HepG2 (cell line): Measurements from ENCODE around the gene SCMH1. TPM values are rescaled to one million over a fixed set of nuclear protein-coding genes. Genes with fewer than 3 reads are reported as not detected.

ENCODE experiments used
- ATAC-seq: fragments of 200-7000 bp; cut with Tn5 transposase; 3 replicates; pipeline ENCODE4 v1.9.1; 2020; ENCODE audit warnings: mild to moderate bottlenecking, moderate library complexity
- BruUV-seq: library from RNA; stranded (reverse); fragments of 400-500 nt; replicated peaks from 2 replicates; lab custom pipeline; 2021; lab: Mats Ljungman, UMichigan
- CTCF ChIA-PET: fragments of 300-600 bp; formaldehyde crosslinking; extraction: SDS; loops from one replicate; lab custom pipeline; 2021; ENCODE audit warnings: low total read pairs, inconsistent platforms, low intra/inter-chr PET ratio; lab: Yijun Ruan, JAX
- POLR2A ChIA-PET: fragments of 350-600 bp; sonication (Branson Sonifier 250); formaldehyde crosslinking; loops from one replicate; lab custom pipeline; 2020; ENCODE audit warnings: antibody characterized with exemption, inconsistent platforms; lab: Yijun Ruan, JAX
- DNase-seq: peaks from one replicate; pipeline ENCODE4 v3.0.0-alpha.2; 2015; ENCODE audit warnings: low spot score
- FAIRE-seq: peaks from 3 replicates; lab custom pipeline; 2011; peaks lifted over from hg19 to GRCh38; lab: Jason Lieb, UNC
- H2AFZ ChIP-seq: one replicate; pipeline ENCODE4 v1.6.1; 2011; ENCODE audit warnings: low read length, inconsistent platforms
- H3K27ac ChIP-seq: fragments of 300-600 bp; 3 replicates; pipeline ENCODE4 v1.8.0; 2011; ENCODE audit warnings: mixed run types, mild to moderate bottlenecking, mixed read lengths, low read length, inconsistent platforms; ENCODE audit not compliant: insufficient read depth; ENCODE audit errors: extremely low read length
- H3K27me3 ChIP-seq, 2 experiments: fragments of 200-600 bp in 1 of 2; 2 replicates in 1 of 2; 3 replicates in 1 of 2; pipeline versions ENCODE4 v1.6.0 to v1.8.0; 2011; ENCODE audit warnings: low read length in 2 of 2, mild to moderate bottlenecking in 2 of 2, moderate library complexity in 2 of 2, inconsistent platforms in 1 of 2; ENCODE audit not compliant: insufficient read depth in 2 of 2, control insufficient read depth in 1 of 2
- H3K36me3 ChIP-seq, 2 experiments: fragments of 200-600 bp in 1 of 2; replicated peaks in 1 of 2; 2 replicates in 1 of 2; 3 replicates in 1 of 2; pipeline versions ENCODE4 v1.5.1 to v1.8.0; 2011; ENCODE audit warnings: low read length in 2 of 2, inconsistent platforms in 1 of 2; ENCODE audit not compliant: insufficient read depth in 2 of 2, control insufficient read depth in 1 of 2
- H3K4me1 ChIP-seq: 2 replicates; pipeline ENCODE4 v1.5.1; 2012; ENCODE audit warnings: low read length, inconsistent platforms; ENCODE audit not compliant: insufficient read depth
- H3K4me2 ChIP-seq: 2 replicates; pipeline ENCODE4 v1.6.0; 2011; ENCODE audit warnings: low read depth, low read length, inconsistent platforms
- H3K4me3 ChIP-seq, 3 experiments: fragments of 200-600 bp in 1 of 3; sonication (generic), shearing (Covaris generic) in 1 of 3; replicated peaks in 1 of 3; 2 replicates each; pipeline ENCODE4 v1.5.1; 2011 to 2016; ENCODE audit warnings: low read length in 3 of 3, inconsistent platforms in 2 of 3, low read depth in 2 of 3, mild to moderate bottlenecking in 2 of 3, control low read depth in 1 of 3, mixed read lengths in 1 of 3; ENCODE audit not compliant: insufficient read depth in 1 of 3
- H3K79me2 ChIP-seq: one replicate; pipeline ENCODE4 v1.6.1; 2011; ENCODE audit warnings: low read length, inconsistent platforms; ENCODE audit not compliant: insufficient read depth
- H3K9ac ChIP-seq: 2 replicates; pipeline ENCODE4 v1.6.0; 2011; ENCODE audit warnings: mild to moderate bottlenecking, low read depth, low read length, inconsistent platforms; ENCODE audit not compliant: insufficient read depth
- H3K9me3 ChIP-seq: 2 replicates; pipeline ENCODE4 v1.5.1; 2012; ENCODE audit warnings: mild to moderate bottlenecking, low read length
- H4K20me1 ChIP-seq: 2 replicates; pipeline ENCODE4 v1.6.0; 2011; ENCODE audit warnings: inconsistent platforms, mild to moderate bottlenecking, low read length, moderate library complexity; ENCODE audit not compliant: insufficient read depth
- AGO2 ChIP-seq: fragments of 200-400 bp; formaldehyde crosslinking; optimal IDR thresholded peaks from 2 replicates; pipeline ENCODE3; 2017; ENCODE audit warnings: mild to moderate bottlenecking, low read depth, low read length, moderate library complexity
- DR1 ChIP-seq: sonication (generic); formaldehyde crosslinking; IDR thresholded peaks from 2 replicates; pipeline ENCODE4 v1.8.0; 2021; ENCODE audit warnings: mild to moderate bottlenecking, missing genetic modification reagents, inconsistent platforms
- HOXA3 ChIP-seq: sonication (generic); formaldehyde crosslinking; IDR thresholded peaks from 2 replicates; pipeline ENCODE4 v1.5.0; 2020; ENCODE audit warnings: missing genetic modification reagents
- NR2F1 ChIP-seq, 2 experiments: fragments of 450-650 bp in 1 of 2; formaldehyde crosslinking in 1 of 2; IDR thresholded peaks; 2 replicates each; pipeline versions ENCODE4 v1.5.0 to v1.6.1; 2016 to 2020; ENCODE audit warnings: mild to moderate bottlenecking in 1 of 2, missing compliant biosample characterization in 1 of 2, missing genetic modification reagents in 1 of 2, moderate library complexity in 1 of 2
- PCBP1 ChIP-seq: fragments of 200-400 bp; formaldehyde crosslinking; IDR thresholded peaks from 2 replicates; pipeline ENCODE4 v1.6.1; 2017; ENCODE audit warnings: mild to moderate bottlenecking, low read depth, low read length, borderline replicate concordance
- RARA ChIP-seq: IDR thresholded peaks from 2 replicates; pipeline ENCODE4 v1.6.1; 2016; ENCODE audit warnings: missing genetic modification reagents, missing compliant biosample characterization
- SMAD9 ChIP-seq: sonication (generic); formaldehyde crosslinking; IDR thresholded peaks from 2 replicates; pipeline ENCODE4 v1.5.1; 2020; ENCODE audit warnings: mild to moderate bottlenecking, missing genetic modification reagents
- SMARCE1 ChIP-seq: fragments of 450-650 bp; IDR thresholded peaks from 2 replicates; pipeline ENCODE4 v1.6.1; 2017; ENCODE audit warnings: borderline replicate concordance
- ZFP36 ChIP-seq: fragments of 150-350 bp; IDR thresholded peaks from 2 replicates; pipeline ENCODE4 v1.6.1; 2018; ENCODE audit warnings: borderline replicate concordance, low read length, low read depth; ENCODE audit not compliant: partially characterized antibody
- ZFYVE20 ChIP-seq: sonication (generic); formaldehyde crosslinking; IDR thresholded peaks from 2 replicates; pipeline ENCODE4 v1.8.0; 2023; ENCODE audit warnings: low read depth, mild to moderate bottlenecking, moderate library complexity, missing genetic modification reagents, borderline replicate concordance
- ZNF460 ChIP-seq: sonication (generic); formaldehyde crosslinking; IDR thresholded peaks from 2 replicates; pipeline ENCODE4 v1.5.1; 2020; ENCODE audit warnings: missing genetic modification reagents, mild to moderate bottlenecking, borderline replicate concordance
- WGBS: methylation state at CpG from one replicate; pipeline ENCODE4 v1.1.6; 2017; ENCODE audit warnings: low lambda C conversion rate; 5-methylcytosine and 5-hydroxymethylcytosine counted together
- in situ Hi-C: cut with HindIII; loops from 2 replicates; pipeline ENCODE4 v1.10.0; 2017; ENCODE audit warnings: low pct_unique_long_range_greater_than_20kb; ENCODE audit not compliant: extremely low pct_ligation_motif_present
- intact Hi-C: fragments of 100-400 bp; cut with micrococcal nuclease; formaldehyde crosslinking; loops from one replicate; pipeline ENCODE4 v1.10.0; 2022; ENCODE audit not compliant: unreplicated experiment
- polyA plus RNA-seq, 8 experiments: library from polyadenylated mRNA; depleted of rRNA in 3 of 8; stranded (reverse) in 7 of 8; unstranded in 1 of 8; fragments of >200 nt; fragmentation: Illumina TruSeq in 4 of 8; extraction: Trizol in 4 of 8; gene quantifications; 2 replicates each; pipeline versions ENCODE4 v1.2.1 to v1.2.3, GENCODE V29; 2011 to 2016; ENCODE audit warnings: low read depth in 4 of 8, missing spikeins in 1 of 8, mixed read lengths in 1 of 8; ENCODE audit not compliant: insufficient read depth in 1 of 8
- total RNA-seq, 5 experiments: library from RNA; depleted of rRNA; stranded (reverse); fragments of >200 nt; fragmentation: Illumina TruSeq; extraction: Trizol; gene quantifications; 2 replicates each; pipeline ENCODE4 v1.2.3, GENCODE V29; 2016; ENCODE audit warnings: low read depth in 1 of 5
- TF ChIP-seq, protein P1 (sequence below): sonication (generic); formaldehyde crosslinking; IDR thresholded peaks from 2 replicates; pipeline ENCODE4 v1.8.1; 2023; ENCODE audit warnings: mild to moderate bottlenecking, inconsistent platforms, moderate library complexity, missing genetic modification reagents, borderline replicate concordance
- TF ChIP-seq, protein P2 (sequence below): sonication (generic); formaldehyde crosslinking; IDR thresholded peaks from 2 replicates; pipeline ENCODE4 v1.4.0; 2020; ENCODE audit warnings: mild to moderate bottlenecking, missing genetic modification reagents, borderline replicate concordance
- TF ChIP-seq, protein P3 (sequence below): sonication (generic); formaldehyde crosslinking; IDR thresholded peaks from 2 replicates; pipeline ENCODE4 v1.8.0; 2022; ENCODE audit warnings: missing genetic modification reagents, mild to moderate bottlenecking, borderline replicate concordance
- TF ChIP-seq, protein P4 (sequence below): IDR thresholded peaks from 2 replicates; pipeline ENCODE4 v1.6.1; 2016; ENCODE audit warnings: low read depth, control low read depth

SCMH1 gene
- total and polyA plus RNA-seq, 2 of the 13 experiments (the other 11 are each of a cell fraction or from before 2014, with no cell fraction given), result 41.8 to 52.6 TPM

DNA sequence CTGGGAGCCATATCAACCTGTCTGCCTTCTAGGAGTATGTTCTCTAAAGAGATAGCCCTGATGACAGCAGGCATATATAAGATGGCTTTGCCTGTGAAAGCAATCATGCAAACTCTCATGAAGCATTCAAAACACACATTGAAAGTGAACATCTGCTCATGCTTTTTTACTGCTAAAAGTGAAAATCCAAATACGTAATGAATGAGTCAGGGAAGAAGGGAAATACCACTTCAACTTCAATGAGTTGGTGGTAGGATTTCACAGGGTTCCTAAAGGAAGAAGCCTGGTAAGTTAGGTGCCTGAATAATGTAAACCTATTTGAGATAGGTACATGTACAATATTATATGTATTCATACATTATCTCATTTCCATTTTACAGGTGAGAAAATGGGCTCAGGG is 170.1 kb downstream of the SCMH1 start (continued):
- TF ChIP-seq, protein P1, sequence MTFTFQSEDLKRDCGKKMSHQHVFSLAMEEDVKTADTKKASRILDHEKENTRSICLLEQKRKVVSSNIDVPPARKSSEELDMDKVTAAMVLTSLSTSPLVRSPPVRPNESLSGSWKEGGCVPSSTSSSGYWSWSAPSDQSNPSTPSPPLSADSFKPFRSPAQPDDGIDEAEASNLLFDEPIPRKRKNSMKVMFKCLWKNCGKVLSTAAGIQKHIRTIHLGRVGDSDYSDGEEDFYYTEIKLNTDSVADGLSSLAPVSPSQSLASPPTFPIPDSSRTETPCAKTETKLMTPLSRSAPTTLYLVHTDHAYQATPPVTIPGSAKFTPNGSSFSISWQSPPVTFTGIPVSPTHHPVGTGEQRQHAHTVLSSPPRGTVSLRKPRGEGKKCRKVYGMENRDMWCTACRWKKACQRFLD, result no peak
- TF ChIP-seq, all 625 proteins: peak for 0

DNA sequence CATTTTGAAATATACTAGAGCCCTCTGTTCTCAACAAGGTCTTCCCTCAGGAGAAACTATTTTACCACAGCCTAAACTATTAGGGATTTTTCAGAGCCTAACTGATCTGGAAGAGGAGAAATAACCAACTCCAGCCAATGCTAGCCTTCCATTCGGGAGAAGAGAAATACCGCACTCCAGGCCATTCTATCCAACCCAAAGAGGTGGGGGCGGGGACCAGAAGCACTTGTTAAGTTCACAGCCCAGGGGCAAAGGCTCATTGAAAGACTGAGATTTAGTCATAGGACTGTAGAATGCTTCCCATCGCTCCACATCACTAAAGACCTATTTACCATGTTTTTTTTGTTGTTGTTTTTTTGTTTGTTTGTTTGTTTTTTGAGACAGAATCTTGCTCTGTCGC is 185.2 kb downstream of the SCMH1 start:
- peaks cover 5 to 20% of the 10 kb centered on the region in 2 experiments for H3K36me3 ChIP-seq
- H3K9me3 ChIP-seq, result no peaks in the 10 kb centered on the region
- H3K4me3 ChIP-seq, result no peak overlapping the region
- no peaks in the 10 kb centered on the region for H3K27me3 ChIP-seq
- no peak overlapping the region for H3K27ac ChIP-seq
- H2AFZ ChIP-seq, result no peak overlapping the region
- no peak for FAIRE-seq
- H4K20me1 ChIP-seq, result no peaks in the 10 kb centered on the region
- WGBS, result 97% methylated on average over 5 of the region's 5 CpGs
- no peaks in the 10 kb centered on the region for H3K4me1 ChIP-seq
- no peak for ATAC-seq
- ChIA-PET POLR2A (no interaction called here), CTCF (no interaction called here)
- no TSS peak for BruUV-seq
- no peak overlapping the region for H3K4me2 ChIP-seq
- DNase-seq, result no peak
- intact Hi-C loops (no loop called here), in situ Hi-C loops (no loop called here)
- H3K79me2 ChIP-seq, result no peaks in the 10 kb centered on the region
- no peak overlapping the region for H3K9ac ChIP-seq
- TF ChIP-seq, protein P2, sequence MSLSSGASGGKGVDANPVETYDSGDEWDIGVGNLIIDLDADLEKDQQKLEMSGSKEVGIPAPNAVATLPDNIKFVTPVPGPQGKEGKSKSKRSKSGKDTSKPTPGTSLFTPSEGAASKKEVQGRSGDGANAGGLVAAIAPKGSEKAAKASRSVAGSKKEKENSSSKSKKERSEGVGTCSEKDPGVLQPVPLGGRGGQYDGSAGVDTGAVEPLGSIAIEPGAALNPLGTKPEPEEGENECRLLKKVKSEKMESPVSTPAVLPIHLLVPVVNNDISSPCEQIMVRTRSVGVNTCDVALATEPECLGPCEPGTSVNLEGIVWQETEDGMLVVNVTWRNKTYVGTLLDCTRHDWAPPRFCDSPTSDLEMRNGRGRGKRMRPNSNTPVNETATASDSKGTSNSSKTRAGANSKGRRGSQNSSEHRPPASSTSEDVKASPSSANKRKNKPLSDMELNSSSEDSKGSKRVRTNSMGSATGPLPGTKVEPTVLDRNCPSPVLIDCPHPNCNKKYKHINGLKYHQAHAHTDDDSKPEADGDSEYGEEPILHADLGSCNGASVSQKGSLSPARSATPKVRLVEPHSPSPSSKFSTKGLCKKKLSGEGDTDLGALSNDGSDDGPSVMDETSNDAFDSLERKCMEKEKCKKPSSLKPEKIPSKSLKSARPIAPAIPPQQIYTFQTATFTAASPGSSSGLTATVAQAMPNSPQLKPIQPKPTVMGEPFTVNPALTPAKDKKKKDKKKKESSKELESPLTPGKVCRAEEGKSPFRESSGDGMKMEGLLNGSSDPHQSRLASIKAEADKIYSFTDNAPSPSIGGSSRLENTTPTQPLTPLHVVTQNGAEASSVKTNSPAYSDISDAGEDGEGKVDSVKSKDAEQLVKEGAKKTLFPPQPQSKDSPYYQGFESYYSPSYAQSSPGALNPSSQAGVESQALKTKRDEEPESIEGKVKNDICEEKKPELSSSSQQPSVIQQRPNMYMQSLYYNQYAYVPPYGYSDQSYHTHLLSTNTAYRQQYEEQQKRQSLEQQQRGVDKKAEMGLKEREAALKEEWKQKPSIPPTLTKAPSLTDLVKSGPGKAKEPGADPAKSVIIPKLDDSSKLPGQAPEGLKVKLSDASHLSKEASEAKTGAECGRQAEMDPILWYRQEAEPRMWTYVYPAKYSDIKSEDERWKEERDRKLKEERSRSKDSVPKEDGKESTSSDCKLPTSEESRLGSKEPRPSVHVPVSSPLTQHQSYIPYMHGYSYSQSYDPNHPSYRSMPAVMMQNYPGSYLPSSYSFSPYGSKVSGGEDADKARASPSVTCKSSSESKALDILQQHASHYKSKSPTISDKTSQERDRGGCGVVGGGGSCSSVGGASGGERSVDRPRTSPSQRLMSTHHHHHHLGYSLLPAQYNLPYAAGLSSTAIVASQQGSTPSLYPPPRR (CRISPR knock-in tag), result no peak
- TF ChIP-seq ZFP36 (no peak), PCBP1 (no peak), DR1 (CRISPR knock-in tag) (no peak), HOXA3 (CRISPR knock-in tag) (no peak), SMAD9 (CRISPR knock-in tag) (no peak), RARA (no peak), ZFYVE20 (CRISPR knock-in tag) (no peak), SMARCE1 (no peak), ZNF460 (CRISPR knock-in tag) (no peak), NR2F1 (CRISPR knock-in tag; IDR thresholded peaks at IDR 0.05) (no peak), AGO2 (no peak)
- TF ChIP-seq, protein P3, sequence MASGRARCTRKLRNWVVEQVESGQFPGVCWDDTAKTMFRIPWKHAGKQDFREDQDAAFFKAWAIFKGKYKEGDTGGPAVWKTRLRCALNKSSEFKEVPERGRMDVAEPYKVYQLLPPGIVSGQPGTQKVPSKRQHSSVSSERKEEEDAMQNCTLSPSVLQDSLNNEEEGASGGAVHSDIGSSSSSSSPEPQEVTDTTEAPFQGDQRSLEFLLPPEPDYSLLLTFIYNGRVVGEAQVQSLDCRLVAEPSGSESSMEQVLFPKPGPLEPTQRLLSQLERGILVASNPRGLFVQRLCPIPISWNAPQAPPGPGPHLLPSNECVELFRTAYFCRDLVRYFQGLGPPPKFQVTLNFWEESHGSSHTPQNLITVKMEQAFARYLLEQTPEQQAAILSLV, result no peak
- TF ChIP-seq, protein P4, sequence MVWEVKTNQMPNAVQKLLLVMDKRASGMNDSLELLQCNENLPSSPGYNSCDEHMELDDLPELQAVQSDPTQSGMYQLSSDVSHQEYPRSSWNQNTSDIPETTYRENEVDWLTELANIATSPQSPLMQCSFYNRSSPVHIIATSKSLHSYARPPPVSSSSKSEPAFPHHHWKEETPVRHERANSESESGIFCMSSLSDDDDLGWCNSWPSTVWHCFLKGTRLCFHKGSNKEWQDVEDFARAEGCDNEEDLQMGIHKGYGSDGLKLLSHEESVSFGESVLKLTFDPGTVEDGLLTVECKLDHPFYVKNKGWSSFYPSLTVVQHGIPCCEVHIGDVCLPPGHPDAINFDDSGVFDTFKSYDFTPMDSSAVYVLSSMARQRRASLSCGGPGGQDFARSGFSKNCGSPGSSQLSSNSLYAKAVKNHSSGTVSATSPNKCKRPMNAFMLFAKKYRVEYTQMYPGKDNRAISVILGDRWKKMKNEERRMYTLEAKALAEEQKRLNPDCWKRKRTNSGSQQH (CRISPR knock-in tag), result no peak
